ENCODE data around the gene CDKN2A. TPM values are rescaled to one million over a fixed set of nuclear protein-coding genes. Genes with fewer than 3 reads are reported as not detected.
A peak's percentile ranks its signal among the peaks of the same experiment; 100 is the strongest.

The CDKN2A gene
- total and polyA plus RNA-seq, 7 experiments from 2014 or later, result 0.43 to 21.7 (median 0.95) TPM; not detected in 2

DNA sequence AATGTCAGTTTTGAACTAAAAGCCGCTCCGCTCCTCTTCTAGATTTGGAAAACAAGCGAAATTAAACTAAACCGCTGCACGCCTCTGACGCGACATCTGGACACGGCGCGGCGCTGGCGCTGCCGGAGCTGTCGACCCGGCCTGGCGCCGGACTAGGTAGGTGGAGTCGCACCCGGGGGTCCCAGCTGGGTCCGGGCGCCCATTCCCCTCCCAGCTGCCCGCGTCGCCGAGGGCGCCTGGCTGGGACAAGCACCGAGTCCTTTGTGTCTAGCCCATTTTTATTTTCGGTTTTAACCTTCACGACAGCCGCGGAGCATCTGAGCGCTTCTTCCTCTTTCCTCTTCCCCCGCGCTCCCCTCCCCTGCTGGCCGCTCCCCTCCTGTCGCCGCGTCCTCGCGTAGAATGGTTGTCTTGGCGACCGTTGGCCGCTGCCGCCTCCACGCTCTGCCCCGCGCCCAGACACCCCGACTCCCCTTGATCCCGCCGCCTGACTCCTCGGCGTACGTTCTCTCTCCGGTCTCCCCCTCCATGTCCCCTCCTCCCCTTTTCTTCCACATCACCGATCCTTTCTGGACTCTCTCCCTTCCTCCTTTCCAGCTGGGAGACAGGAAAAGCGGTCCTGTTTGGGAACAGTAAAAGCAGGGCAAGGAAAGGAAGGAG lies 944 bp upstream of the CDKN2A start:
- peaks cover 0 to 10% (median 2%) of the 10 kb centered on the region in 11 donors for H3K9me3 Mint-ChIP-seq
- H3K27me3 Mint-ChIP-seq, result peaks cover 25 to 54% (median 44%) of the 10 kb centered on the region in 5 donors
- H3K4me3 Mint-ChIP-seq, result peak overlapping the region; percentile 88 to 97 (median 94)
- intact Hi-C loops (cut with micrococcal nuclease), result loop anchor here (1.0 to 10.0 kb wide), 12 partner anchors 13 to 660 kb away; partner anchors contain the start of gene KLHL9 (in 2 of the 2)
- H3K36me3 ChIP-seq (ENCODE audit: control insufficient read depth in 2 of 3, insufficient read depth in 3 of 3, low read length in 3 of 3), result peaks cover 0 to 7% (median 0%) of the 10 kb centered on the region in 3 experiments
- ATAC-seq (peak; percentile 88), DNase-seq (peak; percentile 52 to 74 (median 69))
- no peaks in the 10 kb centered on the region for H3K9me3 ChIP-seq (ENCODE audit: control insufficient read depth in 2 of 3, low read length in 3 of 3)
- peaks cover 0 to 18% (median 0%) of the 10 kb centered on the region in 5 donors for H3K36me3 Mint-ChIP-seq
- H3K27me3 ChIP-seq (ENCODE audit: control insufficient read depth in 2 of 2, insufficient read depth in 2 of 2, low read length in 2 of 2), result peaks cover 0 to 21% of the 10 kb centered on the region in 2 donors
- peak overlapping the region; percentile 37 for H3K27ac ChIP-seq (ENCODE audit: low read depth, low read length)
- ChIA-PET POLR2A (interaction anchor here (1.3 kb wide), 1 partner anchor 22 kb away, joined by 3 read pairs; no protein-coding TSS in a partner anchor), CTCF (no interaction called here)
- H3K4me1 ChIP-seq (ENCODE audit: control insufficient read depth in 2 of 2, insufficient read depth in 2 of 2, low read length in 2 of 2), result peaks cover 8 to 16% of the 10 kb centered on the region in 2 donors
- H3K4me1 Mint-ChIP-seq, result peaks cover 0 to 35% (median 13%) of the 10 kb centered on the region in 7 donors
- H3K27ac Mint-ChIP-seq, result peak overlapping the region; percentile 29 to 98 (median 66)
- H3K4me3 ChIP-seq (ENCODE audit: low read length), result peak overlapping the region; percentile 93

DNA sequence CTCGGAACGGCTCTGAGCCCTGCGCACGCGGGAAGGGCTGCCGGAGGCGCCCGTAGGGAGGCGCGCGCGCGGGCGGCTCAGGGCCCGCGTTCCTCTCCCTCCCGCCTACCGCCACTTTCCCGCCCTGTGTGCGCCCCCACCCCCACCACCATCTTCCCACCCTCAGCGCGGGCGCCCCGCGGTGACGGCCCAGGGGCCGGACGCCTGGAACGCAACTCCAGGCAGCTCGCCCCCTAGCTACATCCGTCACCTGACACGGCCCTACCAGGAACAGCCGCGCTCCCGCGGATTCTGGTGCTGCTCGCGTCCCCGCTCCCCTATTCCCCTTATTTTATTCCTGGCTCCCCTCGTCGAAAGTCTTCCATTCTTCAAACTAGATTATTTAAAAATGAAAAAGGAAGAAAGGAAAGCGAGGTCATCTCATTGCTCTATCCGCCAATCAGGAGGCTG lies 389 bp upstream of the CDKN2A start, which contains the start of gene CDKN2B-AS1:
Gene CDKN2B-AS1 (plus strand): TSS at position 236 of the 450 bp plus-strand sequence.
- CTCF ChIA-PET, result no interaction called here
- H3K4me1 ChIP-seq (ENCODE audit: control insufficient read depth in 2 of 2, insufficient read depth in 2 of 2, low read length in 2 of 2), result peaks cover 8 to 16% of the 10 kb centered on the region in 2 donors
- peaks cover 30 to 54% (median 44%) of the 10 kb centered on the region in 5 donors for H3K27me3 Mint-ChIP-seq
- peak within 1 kb of the TSS; percentile 29 to 98 (median 66) for H3K27ac Mint-ChIP-seq
- peaks cover 0 to 6% (median 0%) of the 10 kb centered on the region in 3 experiments for H3K9me3 ChIP-seq (ENCODE audit: control insufficient read depth in 2 of 3, low read length in 3 of 3)
- ATAC-seq, result peak; percentile 47
- DNase-seq, result peak in 2 of 9 donors; percentile 31 to 54
- peaks cover 0 to 24% (median under 1%) of the 10 kb centered on the region in 5 donors for H3K36me3 Mint-ChIP-seq
- peaks cover 0 to 7% (median 0%) of the 10 kb centered on the region in 3 experiments for H3K36me3 ChIP-seq (ENCODE audit: control insufficient read depth in 2 of 3, insufficient read depth in 3 of 3, low read length in 3 of 3)
- peak within 1 kb of the TSS; percentile 93 for H3K4me3 ChIP-seq (ENCODE audit: low read length)
- intact Hi-C loops (cut with micrococcal nuclease), result loop anchor here (1.0 to 10.0 kb wide), 17 partner anchors 11 to 665 kb away; partner anchors contain the start of gene KLHL9 (in 2 of the 2)
- H3K27me3 ChIP-seq (ENCODE audit: control insufficient read depth in 2 of 2, insufficient read depth in 2 of 2, low read length in 2 of 2), result peaks cover 0 to 26% of the 10 kb centered on the region in 2 donors
- H3K27ac ChIP-seq (ENCODE audit: low read depth, low read length), result peak within 1 kb of the TSS; percentile 37
- peaks cover 0 to 35% (median 13%) of the 10 kb centered on the region in 7 donors for H3K4me1 Mint-ChIP-seq
- H3K4me3 Mint-ChIP-seq, result peak within 1 kb of the TSS; percentile 88 to 97 (median 94)
- POLR2A ChIA-PET, result interaction anchor here (1.3 kb wide), 1 partner anchor 21 kb away, joined by 3 read pairs; no protein-coding TSS in a partner anchor
- H3K9me3 Mint-ChIP-seq, result peaks cover 0 to 14% (median 5%) of the 10 kb centered on the region in 11 donors

DNA sequence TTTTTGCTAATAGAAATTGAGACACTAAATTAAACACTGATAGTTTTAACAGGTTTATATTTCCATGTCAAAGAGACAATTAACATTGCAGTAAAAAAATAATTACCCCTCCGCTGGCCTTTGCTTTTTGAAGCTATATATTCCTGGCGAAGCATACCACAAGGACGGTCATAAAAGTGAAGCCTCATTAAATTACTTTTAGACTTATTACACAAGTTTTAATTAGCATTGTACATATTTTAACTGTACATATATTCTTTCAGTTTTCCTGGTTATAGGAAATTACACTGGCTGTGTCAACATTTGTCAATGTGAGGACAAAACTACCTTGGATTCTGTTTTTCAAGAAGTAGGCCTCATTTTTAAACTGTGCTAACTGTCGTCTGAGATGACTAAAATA lies 1.2 kb downstream of the CDKN2A start:
- POLR2A ChIA-PET, result no interaction called here

DNA sequence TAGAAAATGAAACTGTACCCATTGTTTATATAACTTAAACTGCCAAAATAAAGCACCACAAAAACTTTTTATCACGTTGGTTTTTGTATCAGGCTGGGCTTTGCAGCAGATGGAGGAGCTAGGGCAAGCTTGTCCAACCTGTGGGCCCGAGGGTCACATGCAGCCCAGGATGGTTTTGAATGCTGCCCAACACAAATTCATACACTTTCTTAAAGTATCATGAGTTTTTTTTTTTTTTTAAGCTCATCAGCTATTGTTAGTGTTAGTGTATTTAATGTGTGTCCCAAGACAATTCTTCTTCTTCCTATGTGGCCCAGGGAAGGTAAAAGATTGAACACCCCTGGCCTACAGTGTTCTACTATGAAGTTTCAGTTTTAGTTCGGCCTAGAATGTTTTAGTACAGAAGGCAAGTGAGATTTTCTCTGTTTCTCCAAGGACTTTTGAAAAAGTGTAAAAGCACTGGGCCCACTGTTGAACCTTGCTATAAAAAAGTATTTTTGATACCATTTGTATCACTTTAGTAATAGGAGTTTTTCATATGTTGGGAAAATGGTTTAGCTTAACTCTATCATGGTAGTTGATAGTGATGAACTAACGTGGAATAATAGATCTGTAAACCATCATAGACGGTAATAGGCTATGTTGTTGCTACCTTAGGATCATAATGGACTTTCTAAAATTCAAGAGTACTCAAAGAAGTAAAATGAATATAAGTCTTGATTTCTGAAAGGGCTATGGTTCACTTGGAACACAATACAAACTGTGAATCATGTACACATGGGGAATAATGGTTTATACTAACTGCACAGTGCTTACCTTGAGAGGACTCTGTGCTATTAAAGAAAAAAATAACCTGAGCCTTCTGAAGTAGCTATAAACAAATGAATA lies 2.9 kb downstream of the CDKN2A start:
- CTCF ChIA-PET, result interaction anchor here (1.0 to 1.6 kb wide), 2 partner anchors 17 to 173 kb away, joined by 3 to 5 read pairs; no protein-coding TSS in a partner anchor
- no peak overlapping the region for H3K27ac Mint-ChIP-seq
- peaks cover 0 to 7% (median 0%) of the 10 kb centered on the region in 3 experiments for H3K36me3 ChIP-seq (ENCODE audit: control insufficient read depth in 2 of 3, insufficient read depth in 3 of 3, low read length in 3 of 3)
- peaks cover 0 to 31% (median 6%) of the 10 kb centered on the region in 11 donors for H3K9me3 Mint-ChIP-seq
- no peak overlapping the region for H3K4me3 ChIP-seq (ENCODE audit: low read length)
- POLR2A ChIA-PET, result interaction anchor here (0.6 to 1.1 kb wide), 2 partner anchors 9 to 31 kb away, joined by 3 to 5 read pairs; no protein-coding TSS in a partner anchor
- no peak overlapping the region for H3K27ac ChIP-seq (ENCODE audit: low read depth, low read length)
- H3K9me3 ChIP-seq (ENCODE audit: control insufficient read depth in 2 of 3, low read length in 3 of 3), result peaks cover 0 to 9% (median 0%) of the 10 kb centered on the region in 3 experiments
- H3K4me1 Mint-ChIP-seq, result peaks cover 0 to 41% (median 13%) of the 10 kb centered on the region in 7 donors
- peaks cover 0 to 29% (median 5%) of the 10 kb centered on the region in 5 donors for H3K36me3 Mint-ChIP-seq
- intact Hi-C loops (cut with micrococcal nuclease), result loop anchor here in 1 of 2 donors (10.0 kb wide), 2 partner anchors 243 to 657 kb away; partner anchors contain the start of gene KLHL9
- peaks cover 48 to 68% (median 52%) of the 10 kb centered on the region in 5 donors for H3K27me3 Mint-ChIP-seq
- peaks cover 0 to 41% of the 10 kb centered on the region in 2 donors for H3K27me3 ChIP-seq (ENCODE audit: control insufficient read depth in 2 of 2, insufficient read depth in 2 of 2, low read length in 2 of 2)
- ATAC-seq (no peak), DNase-seq (no peak)
- H3K4me1 ChIP-seq (ENCODE audit: control insufficient read depth in 2 of 2, insufficient read depth in 2 of 2, low read length in 2 of 2), result peaks cover 8 to 16% of the 10 kb centered on the region in 2 donors
- no peak overlapping the region for H3K4me3 Mint-ChIP-seq

More for the DNA sequence above, 1.2 kb downstream of the CDKN2A start:
- Mint-ChIP-seq H3K4me3 (peak overlapping the region; percentile 39 to 97 (median 90)), H3K9me3 (peaks cover 0 to 27% (median 6%) of the 10 kb centered on the region in 11 donors), H3K27ac (no peak overlapping the region), H3K4me1 (peaks cover 0 to 41% (median 13%) of the 10 kb centered on the region in 7 donors), H3K27me3 (peaks cover 41 to 63% (median 51%) of the 10 kb centered on the region in 5 donors), H3K36me3 (peaks cover 0 to 32% (median 5%) of the 10 kb centered on the region in 5 donors)
- no peak overlapping the region for H3K27ac ChIP-seq (ENCODE audit: low read depth, low read length)
- peaks cover 0 to 38% of the 10 kb centered on the region in 2 donors for H3K27me3 ChIP-seq (ENCODE audit: control insufficient read depth in 2 of 2, insufficient read depth in 2 of 2, low read length in 2 of 2)
- ATAC-seq (no peak), DNase-seq (no peak)
- peak overlapping the region; percentile 72 for H3K4me3 ChIP-seq (ENCODE audit: low read length)
- peaks cover 8 to 16% of the 10 kb centered on the region in 2 donors for H3K4me1 ChIP-seq (ENCODE audit: control insufficient read depth in 2 of 2, insufficient read depth in 2 of 2, low read length in 2 of 2)
- peaks cover 0 to 9% (median 0%) of the 10 kb centered on the region in 3 experiments for H3K9me3 ChIP-seq (ENCODE audit: control insufficient read depth in 2 of 3, low read length in 3 of 3)
- intact Hi-C loops (cut with micrococcal nuclease), result loop anchor here in 1 of 2 donors (10.0 kb wide), 2 partner anchors 242 to 658 kb away; partner anchors contain the start of gene KLHL9
- peaks cover 0 to 7% (median 0%) of the 10 kb centered on the region in 3 experiments for H3K36me3 ChIP-seq (ENCODE audit: control insufficient read depth in 2 of 3, insufficient read depth in 3 of 3, low read length in 3 of 3)
- CTCF ChIA-PET, result interaction anchor here (1.2 kb wide), 1 partner anchor 15 kb away, joined by 3 read pairs; no protein-coding TSS in a partner anchor

DNA sequence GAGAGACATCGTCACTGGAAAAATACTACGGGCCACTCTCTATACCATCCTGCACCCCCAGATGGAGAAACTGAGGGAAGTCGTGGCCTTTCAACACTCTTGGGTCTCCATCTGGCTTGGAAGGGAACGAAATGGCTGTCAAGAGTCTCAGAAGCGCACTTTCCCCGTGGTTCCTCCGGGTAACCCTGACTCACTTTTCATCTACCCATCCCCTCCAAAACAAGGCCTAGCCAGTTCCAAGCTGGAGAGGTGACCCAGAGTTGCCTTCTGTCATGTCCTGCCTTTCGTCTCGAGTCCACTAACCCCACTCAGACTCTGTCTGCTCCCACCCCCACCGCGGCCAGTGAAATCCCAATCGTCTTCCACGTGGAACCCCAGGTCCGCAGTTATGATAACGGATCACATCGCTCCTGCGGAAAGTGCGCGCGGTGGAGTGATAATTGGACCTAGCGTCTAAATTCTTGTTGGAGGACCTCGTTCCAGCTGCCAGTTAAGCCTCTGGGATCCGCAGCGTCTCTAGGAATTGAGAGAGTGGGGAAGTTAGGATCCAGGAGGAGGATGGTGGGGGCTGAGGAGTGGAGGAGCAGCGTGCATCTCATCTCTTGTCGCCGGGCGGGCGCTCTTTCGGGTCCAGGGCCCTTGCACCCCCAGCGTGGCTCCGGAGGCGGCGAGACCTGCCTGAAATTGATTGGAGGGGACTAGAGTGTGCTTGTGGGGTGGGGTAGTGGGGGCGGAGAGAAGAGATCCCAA lies 4.6 kb downstream of the CDKN2A start:
- no peak overlapping the region for H3K27ac ChIP-seq (ENCODE audit: low read depth, low read length)
- Mint-ChIP-seq H3K27me3 (peaks cover 52 to 76% (median 59%) of the 10 kb centered on the region in 5 donors), H3K4me1 (peaks cover 0 to 33% (median 9%) of the 10 kb centered on the region in 7 donors), H3K36me3 (peaks cover 0 to 23% (median 5%) of the 10 kb centered on the region in 5 donors), H3K9me3 (peaks cover 0 to 28% (median 6%) of the 10 kb centered on the region in 11 donors), H3K27ac (peak overlapping the region in 3 of 9 donors; percentile 13 to 63 (median 51)), H3K4me3 (peak overlapping the region in 1 of 10 donors; percentile 5)
- POLR2A ChIA-PET, result no interaction called here
- H3K27me3 ChIP-seq (ENCODE audit: control insufficient read depth in 2 of 2, insufficient read depth in 2 of 2, low read length in 2 of 2), result peaks cover 0 to 41% of the 10 kb centered on the region in 2 donors
- peaks cover 8 to 10% of the 10 kb centered on the region in 2 donors for H3K4me1 ChIP-seq (ENCODE audit: control insufficient read depth in 2 of 2, insufficient read depth in 2 of 2, low read length in 2 of 2)
- peaks cover 0 to 9% (median 0%) of the 10 kb centered on the region in 3 experiments for H3K9me3 ChIP-seq (ENCODE audit: control insufficient read depth in 2 of 3, low read length in 3 of 3)
- CTCF ChIA-PET, result interaction anchor here (0.7 to 1.6 kb wide), 2 partner anchors 171 to 511 kb away, joined by 3 read pairs; no protein-coding TSS in a partner anchor
- no peak overlapping the region for H3K4me3 ChIP-seq (ENCODE audit: low read length)
- peaks cover 0 to under 1% (median 0%) of the 10 kb centered on the region in 3 experiments for H3K36me3 ChIP-seq (ENCODE audit: control insufficient read depth in 2 of 3, insufficient read depth in 3 of 3, low read length in 3 of 3)
- DNase-seq (no peak), ATAC-seq (no peak)
- intact Hi-C loops (cut with micrococcal nuclease), result loop anchor here in 1 of 2 donors (1.0 to 10.0 kb wide), 3 partner anchors 10 to 655 kb away; partner anchors contain the start of gene KLHL9
